ENCODE measurements around the gene KLK2.

DNA sequence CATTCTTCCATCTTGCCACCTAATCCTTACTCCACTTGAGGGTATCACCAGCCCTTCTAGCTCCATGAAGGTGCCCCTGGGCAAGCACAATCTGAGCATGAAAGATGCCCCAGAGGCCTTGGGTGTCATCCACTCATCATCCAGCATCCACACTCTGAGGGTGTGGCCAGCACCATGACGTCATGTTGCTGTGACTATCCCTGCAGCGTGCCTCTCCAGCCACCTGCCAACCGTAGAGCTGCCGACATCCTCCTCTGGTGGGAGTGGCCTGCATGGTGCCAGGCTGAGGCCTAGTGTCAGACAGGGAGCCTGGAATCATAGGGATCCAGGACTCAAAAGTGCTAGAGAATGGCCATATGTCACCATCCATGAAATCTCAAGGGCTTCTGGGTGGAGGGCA, 21.6 kb upstream of the KLK2 start:
- no peak for TF ChIP-seq POLR2A (IDR thresholded peaks at IDR 0.05)
- TF ChIP-seq, protein P1, sequence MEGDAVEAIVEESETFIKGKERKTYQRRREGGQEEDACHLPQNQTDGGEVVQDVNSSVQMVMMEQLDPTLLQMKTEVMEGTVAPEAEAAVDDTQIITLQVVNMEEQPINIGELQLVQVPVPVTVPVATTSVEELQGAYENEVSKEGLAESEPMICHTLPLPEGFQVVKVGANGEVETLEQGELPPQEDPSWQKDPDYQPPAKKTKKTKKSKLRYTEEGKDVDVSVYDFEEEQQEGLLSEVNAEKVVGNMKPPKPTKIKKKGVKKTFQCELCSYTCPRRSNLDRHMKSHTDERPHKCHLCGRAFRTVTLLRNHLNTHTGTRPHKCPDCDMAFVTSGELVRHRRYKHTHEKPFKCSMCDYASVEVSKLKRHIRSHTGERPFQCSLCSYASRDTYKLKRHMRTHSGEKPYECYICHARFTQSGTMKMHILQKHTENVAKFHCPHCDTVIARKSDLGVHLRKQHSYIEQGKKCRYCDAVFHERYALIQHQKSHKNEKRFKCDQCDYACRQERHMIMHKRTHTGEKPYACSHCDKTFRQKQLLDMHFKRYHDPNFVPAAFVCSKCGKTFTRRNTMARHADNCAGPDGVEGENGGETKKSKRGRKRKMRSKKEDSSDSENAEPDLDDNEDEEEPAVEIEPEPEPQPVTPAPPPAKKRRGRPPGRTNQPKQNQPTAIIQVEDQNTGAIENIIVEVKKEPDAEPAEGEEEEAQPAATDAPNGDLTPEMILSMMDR (IDR thresholded peaks at IDR 0.05), result no peak
